Karpas-422 (cell line): ENCODE measurements around the gene NFYC. TPM values are rescaled to one million over a fixed set of nuclear protein-coding genes. Genes with fewer than 3 reads are reported as not detected.

Experiments
- DNase-seq: peaks from one replicate; pipeline ENCODE4 v3.0.0-alpha.2; 2015
- H2AFZ ChIP-seq: fragments of 200-600 bp; sonication (generic); 2 replicates; pipeline ENCODE4 v1.6.1; 2014; ENCODE audit warnings: antibody characterized with exemption, low read length, mixed read lengths
- H3K27ac ChIP-seq: fragments of 200-600 bp; sonication (generic); 2 replicates; pipeline ENCODE4 v1.5.1; 2014; ENCODE audit warnings: mild to moderate bottlenecking, low read length, moderate library complexity
- H3K27me3 ChIP-seq: fragments of 200-600 bp; sonication (generic); 2 replicates; pipeline ENCODE4 v1.6.1; 2014; ENCODE audit warnings: low read length, mixed read lengths
- H3K36me3 ChIP-seq: fragments of 200-600 bp; sonication (generic); 2 replicates; pipeline ENCODE4 v1.6.1; 2014; ENCODE audit warnings: low read length, mixed read lengths; ENCODE audit not compliant: insufficient read depth
- H3K4me1 ChIP-seq: fragments of 200-600 bp; sonication (generic); 2 replicates; pipeline ENCODE4 v1.6.1; 2014; ENCODE audit warnings: mild to moderate bottlenecking, low read length, mixed read lengths
- H3K4me2 ChIP-seq: fragments of 200-600 bp; sonication (generic); 2 replicates; pipeline ENCODE4 v1.6.1; 2014; ENCODE audit warnings: low read length, low read depth, mild to moderate bottlenecking; ENCODE audit not compliant: poor library complexity, severe bottlenecking
- H3K4me3 ChIP-seq: fragments of 200-600 bp; sonication (generic); 2 replicates; pipeline ENCODE4 v1.5.1; 2014; ENCODE audit warnings: mild to moderate bottlenecking, antibody characterized with exemption, low read length, mixed read lengths
- H3K79me2 ChIP-seq: fragments of 200-600 bp; sonication (generic); 2 replicates; pipeline ENCODE4 v1.6.1; 2014; ENCODE audit warnings: mild to moderate bottlenecking, low read length, mixed read lengths
- H3K9ac ChIP-seq: fragments of 200-600 bp; sonication (generic); 2 replicates; pipeline ENCODE4 v1.6.0; 2014; ENCODE audit warnings: low read length
- H3K9me2 ChIP-seq: fragments of 200-600 bp; sonication (generic), shearing (Covaris generic); replicated peaks from 2 replicates; pipeline ENCODE4 v1.6.0; 2014; ENCODE audit warnings: mild to moderate bottlenecking, low read length, moderate library complexity; ENCODE audit not compliant: insufficient read depth
- H3K9me3 ChIP-seq: fragments of 300-700, 200-600 bp; sonication (generic); 2 replicates; pipeline ENCODE4 v1.6.1; 2014; ENCODE audit warnings: low read length, mixed read lengths
- H4K20me1 ChIP-seq: fragments of 200-600 bp; sonication (generic); 2 replicates; pipeline ENCODE4 v1.6.1; 2014; ENCODE audit warnings: mild to moderate bottlenecking, antibody characterized with exemption, low read length, low read depth; ENCODE audit not compliant: insufficient read depth
- total RNA-seq: library from RNA; depleted of rRNA; stranded (reverse); fragments of >200 nt; shearing (Covaris generic); gene quantifications from 2 replicates; pipeline ENCODE4 v1.2.3, GENCODE V29; 2014; ENCODE audit warnings: low replicate concordance

Gene NFYC
- total RNA-seq, 1 experiment from 2014 or later = 62.6 TPM

DNA sequence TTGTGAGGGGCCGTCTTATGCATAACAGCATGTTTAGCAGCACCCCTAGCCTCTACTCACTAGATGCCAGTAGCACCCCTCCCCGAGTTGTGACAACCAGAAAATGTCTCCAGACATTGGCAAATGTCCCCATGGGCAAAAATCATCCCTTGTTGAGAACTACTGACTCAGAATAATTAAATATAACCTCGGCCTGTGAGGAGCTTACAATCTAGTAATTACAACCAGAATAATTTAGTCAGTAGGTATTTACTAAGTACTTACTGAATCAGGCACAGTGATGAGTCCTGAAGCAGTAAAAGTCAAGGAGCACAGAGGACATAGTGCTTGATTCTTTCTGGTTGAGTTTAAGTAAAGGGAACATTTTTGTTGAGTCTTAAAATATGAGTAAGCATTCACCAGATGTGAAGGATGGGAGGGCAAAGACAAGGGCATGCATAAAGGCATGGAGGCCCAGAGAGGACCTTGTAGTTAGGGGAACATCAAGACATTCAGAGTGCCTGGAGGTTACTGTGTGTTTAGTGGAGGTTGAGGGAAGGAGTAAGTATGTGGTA is 48.0 kb downstream of the NFYC start:
- no peak overlapping the region for H3K4me3 ChIP-seq
- H3K79me2 ChIP-seq = peaks cover 89% of the 10 kb centered on the region
- H3K4me2 ChIP-seq = no peak overlapping the region
- H3K4me1 ChIP-seq = peaks cover 58% of the 10 kb centered on the region
- H3K9me2 ChIP-seq = no peaks in the 10 kb centered on the region
- no peaks in the 10 kb centered on the region for H4K20me1 ChIP-seq
- H2AFZ ChIP-seq = no peak overlapping the region
- peaks cover 55% of the 10 kb centered on the region for H3K36me3 ChIP-seq
- no peaks in the 10 kb centered on the region for H3K27me3 ChIP-seq
- H3K9ac ChIP-seq = no peak overlapping the region
- no peak for DNase-seq
- H3K9me3 ChIP-seq = no peaks in the 10 kb centered on the region
- H3K27ac ChIP-seq = peak overlapping the region; percentile 48

DNA sequence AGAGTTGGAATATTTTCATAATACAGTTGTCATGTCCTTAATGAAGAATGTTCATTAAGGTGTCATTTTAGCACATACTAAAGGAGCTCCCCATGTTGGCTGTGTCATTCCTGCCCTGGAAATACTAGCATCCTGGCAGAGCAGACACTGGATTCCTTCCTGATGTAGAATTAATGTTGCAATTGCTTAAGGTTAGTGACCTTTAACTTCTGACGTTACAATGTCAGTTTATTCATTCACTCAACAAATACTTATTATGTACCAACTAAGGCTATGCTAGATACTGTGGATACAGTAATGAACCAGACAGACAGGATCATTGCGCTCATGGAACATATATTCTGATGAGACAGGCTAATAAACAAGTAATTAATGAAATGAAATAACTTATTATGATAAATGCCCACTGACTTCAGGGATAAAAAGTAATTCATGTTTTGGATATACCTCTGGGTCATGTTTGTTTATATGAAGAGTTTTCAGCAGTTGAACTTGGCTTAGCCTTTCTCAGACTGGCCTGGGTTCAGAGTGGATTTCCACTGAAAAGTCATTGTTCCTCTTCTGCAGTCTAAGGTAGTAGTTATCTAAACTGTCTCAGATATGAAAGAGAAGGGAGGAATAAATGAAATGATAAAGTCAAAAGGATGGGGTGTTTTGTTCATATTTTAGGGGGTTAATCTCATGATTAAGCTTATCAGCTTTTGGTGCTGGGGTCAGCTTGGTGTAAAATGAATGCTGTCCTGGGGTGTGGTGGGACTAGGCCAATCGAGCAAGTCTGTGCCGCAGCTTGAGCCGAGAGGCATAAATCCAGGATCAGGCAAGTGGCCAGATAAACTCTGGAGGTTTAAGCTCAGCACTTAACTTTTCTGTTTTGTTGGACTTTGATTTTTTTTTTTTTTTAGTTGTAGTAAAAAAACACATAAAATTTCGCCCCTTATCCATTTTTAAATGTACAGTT is 48.8 kb downstream of the NFYC start:
- H3K9me2 ChIP-seq = no peaks in the 10 kb centered on the region
- H3K27ac ChIP-seq = peak overlapping the region; percentile 48
- H3K4me1 ChIP-seq = peaks cover 66% of the 10 kb centered on the region
- no peak overlapping the region for H3K4me2 ChIP-seq
- DNase-seq = no peak
- no peaks in the 10 kb centered on the region for H3K27me3 ChIP-seq
- H3K79me2 ChIP-seq = peaks cover 89% of the 10 kb centered on the region
- H4K20me1 ChIP-seq = no peaks in the 10 kb centered on the region
- no peak overlapping the region for H2AFZ ChIP-seq
- no peak overlapping the region for H3K4me3 ChIP-seq
- no peak overlapping the region for H3K9ac ChIP-seq
- H3K9me3 ChIP-seq = no peaks in the 10 kb centered on the region
- peaks cover 58% of the 10 kb centered on the region for H3K36me3 ChIP-seq

DNA sequence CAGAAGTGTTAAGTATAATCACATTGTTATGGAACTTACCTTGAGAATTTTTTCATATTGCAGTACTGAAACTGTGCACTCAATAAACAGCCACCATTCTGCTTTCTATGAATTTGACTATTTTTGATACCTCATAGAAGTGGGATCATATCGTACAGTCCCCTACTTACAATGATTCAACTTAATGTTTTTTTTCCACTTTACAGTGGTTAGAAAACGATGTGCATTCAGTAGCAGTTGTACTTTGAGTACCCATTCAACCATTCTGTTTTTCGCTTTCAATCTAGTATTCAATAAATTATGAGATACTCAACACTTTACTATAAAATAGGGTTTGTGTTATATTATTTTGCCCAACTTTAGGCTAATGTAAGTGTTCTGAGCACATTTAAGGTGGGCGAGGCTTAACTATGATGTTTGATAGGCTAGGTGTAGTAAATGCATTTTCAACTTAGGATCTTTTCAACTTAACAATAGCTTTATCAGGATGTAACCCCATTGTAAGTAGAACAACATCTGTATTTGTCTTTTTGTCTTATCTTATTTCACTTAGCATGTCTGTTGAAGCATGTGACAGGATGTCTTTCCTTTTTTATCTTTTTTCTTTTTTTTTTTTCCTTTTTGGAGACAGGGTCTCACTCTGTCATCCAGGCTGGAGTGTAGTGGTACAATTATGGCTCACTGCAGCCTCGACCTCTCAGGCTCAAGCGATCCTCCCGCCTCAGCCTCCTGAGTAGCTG is 49.7 kb downstream of the NFYC start:
- Histone ChIP-seq H3K27me3 (no peaks in the 10 kb centered on the region), H3K9me2 (no peaks in the 10 kb centered on the region), H3K4me2 (no peak overlapping the region), H3K4me1 (peaks cover 75% of the 10 kb centered on the region), H3K27ac (peak overlapping the region; percentile 98), H3K9ac (no peak overlapping the region), H3K36me3 (peaks cover 56% of the 10 kb centered on the region), H2AFZ (no peak overlapping the region), H3K4me3 (no peak overlapping the region), H3K9me3 (no peaks in the 10 kb centered on the region), H3K79me2 (peaks cover 89% of the 10 kb centered on the region), H4K20me1 (no peaks in the 10 kb centered on the region)
- DNase-seq = no peak

DNA sequence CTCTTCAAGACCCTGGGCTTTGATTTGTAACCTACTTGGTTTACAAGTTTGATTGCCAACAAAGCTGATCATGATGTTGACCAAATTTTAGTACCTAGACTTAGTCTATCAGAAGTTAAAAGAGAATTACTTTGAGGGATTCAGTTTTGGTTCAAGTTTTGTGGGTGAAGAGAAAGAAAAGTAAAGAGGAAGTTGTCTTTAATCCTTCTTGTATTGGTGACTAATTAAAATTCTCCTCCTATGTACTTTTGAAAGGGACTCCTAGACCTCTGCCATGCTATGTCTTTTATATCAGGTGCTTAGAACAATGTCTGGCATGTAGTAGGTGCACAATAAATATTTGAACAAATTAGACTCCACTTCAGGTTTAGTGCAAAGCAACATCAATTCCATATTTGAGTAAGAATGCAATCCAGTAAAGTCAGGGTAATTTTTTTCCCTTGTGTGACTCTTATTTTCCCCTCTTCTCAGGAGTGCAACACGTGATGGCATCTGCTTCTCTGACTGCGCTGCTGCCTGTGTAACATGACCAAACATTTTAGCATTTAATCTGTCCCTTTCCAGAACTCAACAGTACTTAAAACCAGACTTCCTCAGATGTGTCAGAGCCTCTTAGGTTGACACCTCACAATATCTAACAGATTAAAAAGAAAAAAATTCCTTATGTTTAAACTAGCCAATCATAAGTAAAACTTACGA is 51.0 kb downstream of the NFYC start:
- Histone ChIP-seq H3K4me1 (peaks cover 88% of the 10 kb centered on the region), H4K20me1 (no peaks in the 10 kb centered on the region), H3K27me3 (no peaks in the 10 kb centered on the region), H3K9me3 (no peaks in the 10 kb centered on the region), H3K9ac (peak overlapping the region; percentile 27; the same call in 1 of the 2 replicates), H3K4me3 (no peak overlapping the region), H3K4me2 (peak overlapping the region; percentile 38), H2AFZ (no peak overlapping the region), H3K9me2 (no peaks in the 10 kb centered on the region), H3K27ac (peak overlapping the region; percentile 98), H3K36me3 (peaks cover 59% of the 10 kb centered on the region), H3K79me2 (peaks cover 94% of the 10 kb centered on the region)
- peak; percentile 57 for DNase-seq

- Histone ChIP-seq H3K9me2 (no peaks in the 10 kb centered on the region), H3K36me3 (peaks cover 64% of the 10 kb centered on the region), H3K4me2 (no peak overlapping the region), H3K27ac (peak overlapping the region; percentile 98), H3K27me3 (no peaks in the 10 kb centered on the region), H3K4me3 (no peak overlapping the region), H3K9me3 (no peaks in the 10 kb centered on the region), H2AFZ (no peak overlapping the region), H3K9ac (no peak overlapping the region), H4K20me1 (no peaks in the 10 kb centered on the region), H3K4me1 (peaks cover 96% of the 10 kb centered on the region), H3K79me2 (peaks cover 94% of the 10 kb centered on the region)
- no peak for DNase-seq
Observed at GRCh38 chr1:40743452-40743851, 51.9 kb downstream of the NFYC start.

DNA sequence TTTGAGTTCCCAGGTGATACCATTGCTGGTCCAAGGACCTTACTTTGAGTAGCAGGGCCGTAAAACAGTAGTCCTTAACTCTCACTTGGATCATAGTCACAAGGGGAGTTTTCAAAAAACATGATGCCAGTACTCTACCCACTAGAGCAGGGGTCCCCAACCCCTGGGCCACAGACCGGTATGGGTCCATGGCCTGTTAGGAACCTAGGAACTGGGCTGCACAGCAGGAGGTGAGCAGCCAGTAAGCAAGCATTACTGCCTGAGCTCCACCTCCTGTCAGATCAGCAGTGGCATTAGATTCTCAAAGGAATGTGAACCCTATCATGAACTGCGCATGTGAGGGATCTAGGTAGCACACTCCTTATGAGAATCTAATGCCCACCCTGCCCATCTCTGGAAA is 52.4 kb downstream of the NFYC start:
- Histone ChIP-seq H3K4me1 (peaks cover 96% of the 10 kb centered on the region), H3K36me3 (peaks cover 64% of the 10 kb centered on the region), H3K4me3 (no peak overlapping the region), H3K9me3 (no peaks in the 10 kb centered on the region), H3K9ac (no peak overlapping the region), H3K4me2 (no peak overlapping the region), H3K9me2 (no peaks in the 10 kb centered on the region), H3K27me3 (no peaks in the 10 kb centered on the region), H3K27ac (peak overlapping the region; percentile 98), H4K20me1 (no peaks in the 10 kb centered on the region), H2AFZ (no peak overlapping the region), H3K79me2 (peaks cover 93% of the 10 kb centered on the region)
- no peak for DNase-seq

DNA sequence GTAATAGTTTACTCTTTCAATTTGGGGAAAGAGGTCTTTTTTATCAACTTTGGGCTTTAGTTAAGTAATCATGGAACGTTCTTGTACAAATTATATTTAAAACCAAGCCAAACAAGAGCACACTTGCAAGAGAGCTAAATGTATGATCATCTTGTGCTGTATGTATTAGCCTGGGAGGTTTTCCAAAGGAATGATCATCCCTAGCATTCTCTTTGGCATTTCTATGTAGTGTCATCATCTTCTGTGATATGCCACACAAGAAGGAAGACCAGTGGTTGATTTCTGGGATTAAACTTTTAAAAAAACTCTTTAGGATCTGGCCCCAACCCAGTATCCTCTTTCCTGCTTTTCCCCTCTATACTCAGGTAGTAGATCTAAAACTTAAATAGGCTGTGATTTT is 53.7 kb downstream of the NFYC start:
- Histone ChIP-seq H3K9ac (peak overlapping the region; percentile 60), H3K4me2 (peak overlapping the region; percentile 85), H3K79me2 (peaks cover 91% of the 10 kb centered on the region), H3K4me1 (peaks cover 99% of the 10 kb centered on the region), H3K9me2 (no peaks in the 10 kb centered on the region), H4K20me1 (no peaks in the 10 kb centered on the region), H2AFZ (no peak overlapping the region), H3K36me3 (peaks cover 63% of the 10 kb centered on the region), H3K27ac (peak overlapping the region; percentile 98), H3K4me3 (peak overlapping the region; percentile 50), H3K27me3 (no peaks in the 10 kb centered on the region), H3K9me3 (no peaks in the 10 kb centered on the region)
- DNase-seq = no peak
